Gastrocnemius medialis (tissue), 4 donors: ENCODE measurements around the gene ARHGEF17.

ENCODE experiments used
- CTCF ChIP-seq, 5 experiments: fragments of 450-650 bp in 3 of 5; fragments of 200-600 bp in 2 of 5; sonication (generic) in 2 of 5; IDR thresholded peaks in 4 of 5; conservative IDR thresholded peaks in 1 of 5; 1 replicate in 4 of 5; 2 replicates in 1 of 5; pipeline ENCODE4 v1.5.1; 2016 to 2019; ENCODE audit warnings: antibody characterized with exemption in 5 of 5, mild to moderate bottlenecking in 3 of 5, moderate library complexity in 3 of 5
- POLR2A ChIP-seq, 2 donors: fragments of 450-650 bp; IDR thresholded peaks; one replicate each; pipeline ENCODE4 v1.6.1; 2017; ENCODE audit warnings: antibody characterized with exemption in 2 of 2, mild to moderate bottlenecking in 2 of 2, moderate library complexity in 2 of 2

GRCh38 chr11:73311394-73311869 is 3.4 kb downstream of the ARHGEF17 start:
- TF ChIP-seq CTCF (IDR thresholded peaks at IDR 0.05 in 4 of 5, conservative IDR thresholded peaks at IDR 0.05 in 1 of 5) (no peak), POLR2A (IDR thresholded peaks at IDR 0.05) (no peak)
